NCI-H345 treated with DMSO at 0.1 percent for 48 hours (cell line): ENCODE results near the gene ISCU.
"Not testable (repeated sequence)": the region's sequence is repeated elsewhere in the genome, so short reads cannot be mapped to it uniquely, and the experiment has no call there.

Source experiments
- DNase-seq: peaks from one replicate; lab custom pipeline; 2025; ENCODE audit not compliant: unreplicated experiment; lab: John Stamatoyannopoulos, UW

ISCU gene

DNA sequence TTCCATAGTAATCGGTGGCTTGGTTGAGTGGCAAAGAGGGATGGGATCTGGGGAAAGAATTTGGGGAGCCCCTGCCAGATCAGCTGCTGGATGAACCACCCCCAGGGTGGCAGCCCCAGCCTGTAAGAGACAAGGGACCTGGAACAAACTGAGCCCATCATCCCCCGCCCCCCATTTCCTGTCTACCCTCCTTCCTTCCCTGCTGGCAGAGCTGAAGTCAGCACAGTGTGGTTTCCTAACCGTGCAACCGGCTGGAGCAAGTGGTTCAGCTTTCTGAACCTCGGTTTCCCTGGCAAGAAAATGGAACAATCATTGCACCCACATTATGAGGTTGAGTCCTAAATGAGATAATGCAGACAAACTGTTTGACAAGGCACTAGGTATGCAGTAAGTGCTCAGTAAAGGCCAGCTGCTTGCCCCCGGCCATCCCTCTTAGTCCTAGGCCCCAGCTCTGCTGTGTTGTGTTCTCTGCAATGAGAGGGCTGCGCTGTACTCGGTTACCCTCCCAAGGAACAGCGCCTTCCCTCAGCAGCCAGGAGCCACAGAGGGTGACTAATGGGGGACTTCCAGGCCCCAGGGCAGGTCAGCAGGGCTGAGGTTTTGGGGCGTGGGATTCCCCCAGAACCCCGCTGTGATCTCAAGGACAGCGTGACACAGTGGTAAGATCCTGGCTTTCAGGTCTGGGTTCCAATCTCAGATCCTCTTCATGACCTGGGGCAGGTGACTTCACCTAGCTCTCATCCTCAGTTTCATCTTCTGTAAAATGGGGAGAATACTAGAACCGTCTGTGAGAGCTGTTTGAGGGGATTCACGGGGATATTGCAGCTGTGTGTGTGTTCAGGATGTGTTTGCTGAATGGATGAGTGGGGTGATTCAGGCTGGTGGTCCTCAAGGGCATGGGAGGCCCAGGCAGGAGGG lies 54.8 kb downstream of the ISCU start:
- no peak for DNase-seq

DNA sequence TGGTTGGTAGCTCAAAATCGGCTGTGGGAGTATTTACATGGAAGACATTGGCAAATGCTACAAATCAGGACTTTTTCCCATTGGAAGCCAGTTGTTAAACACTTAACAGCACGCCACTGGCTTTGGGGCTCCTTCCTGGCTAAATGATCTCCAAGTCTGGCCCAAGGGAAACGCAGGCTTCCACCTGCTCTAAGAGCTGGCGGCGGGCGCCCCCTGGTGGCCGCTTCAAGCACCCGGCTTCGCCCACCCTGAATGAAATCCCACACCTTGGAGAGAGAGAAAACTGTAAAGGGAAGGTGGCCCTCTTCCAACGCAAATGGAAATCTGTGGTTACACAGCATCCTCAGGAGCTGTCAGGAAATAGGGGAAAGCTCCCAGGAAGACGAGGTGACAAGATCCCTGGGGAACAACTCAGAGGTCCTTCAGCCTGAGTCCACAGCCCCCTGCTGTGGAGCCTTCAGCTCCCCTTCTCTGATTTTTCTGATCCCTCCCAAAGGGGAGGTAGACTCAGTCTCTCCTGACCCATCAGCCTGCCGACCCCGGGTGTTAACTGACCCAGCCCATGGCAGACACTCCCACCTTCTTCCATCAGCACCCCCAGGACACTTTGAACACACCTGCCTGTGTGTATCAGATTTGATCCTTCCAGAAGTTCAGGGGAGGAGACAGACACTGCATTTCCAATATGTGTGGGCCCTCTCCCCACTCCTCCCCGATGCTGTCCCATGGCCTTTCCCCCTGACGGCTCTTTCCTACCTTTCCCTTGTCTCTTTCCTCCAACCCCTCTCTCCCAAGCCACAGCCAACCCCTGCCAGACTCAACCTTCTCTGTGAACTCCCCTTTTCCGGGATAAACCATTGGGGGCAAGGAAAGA lies 55.9 kb downstream of the ISCU start:
- DNase-seq: peak; percentile 74

DNA sequence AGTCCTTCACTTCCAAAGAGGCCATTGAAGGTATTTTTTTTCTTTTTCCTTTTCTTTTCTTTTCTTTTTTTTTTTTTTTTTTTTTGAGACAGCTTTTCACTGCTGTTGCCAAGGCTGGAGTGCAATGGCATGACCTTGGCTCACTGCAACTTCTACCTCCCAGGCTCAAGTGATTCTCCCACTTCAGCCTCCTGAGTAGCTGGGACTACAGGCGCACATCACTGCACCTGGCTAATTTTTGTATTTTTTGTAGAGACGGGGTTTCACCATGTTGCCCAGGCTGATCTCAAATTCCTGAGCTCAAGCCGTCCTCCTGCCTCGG lies 56.5 kb downstream of the ISCU start:
- DNase-seq: not testable (repeated sequence)
